H1 (cell line): ENCODE measurements around the gene MROH2A. TPM values are rescaled to one million over a fixed set of nuclear protein-coding genes. Genes with fewer than 3 reads are reported as not detected.

Experiments used
- CTCF ChIA-PET: fragments of 300-600 bp; sonication (Branson Sonifier 250); formaldehyde crosslinking; loops from one replicate; lab custom pipeline; 2021; ENCODE audit not compliant: partially characterized antibody; lab: Charles Lee
- POLR2A ChIA-PET: fragments of 300-600 bp; sonication (Branson Sonifier 250); formaldehyde crosslinking; loops from one replicate; lab custom pipeline; 2021; ENCODE audit warnings: inconsistent platforms; ENCODE audit not compliant: partially characterized antibody; lab: Charles Lee
- DNase-seq, 2 experiments: peaks; one replicate each; pipeline versions ENCODE4 v3.0.0 to v3.0.0-alpha.2; 2010 to 2022; ENCODE audit warnings: low spot score in 2 of 2, low read depth in 1 of 2, mixed read lengths in 1 of 2
- FAIRE-seq: peaks from 2 replicates; lab custom pipeline; 2011; peaks lifted over from hg19 to GRCh38; lab: Jason Lieb, UNC
- H2AFZ ChIP-seq: 2 replicates; pipeline ENCODE4 v1.8.1; 2012; ENCODE audit warnings: low read length, inconsistent platforms
- H2AK5ac ChIP-seq: 2 replicates; pipeline ENCODE4 v1.6.1; 2013; ENCODE audit warnings: low read depth, low read length
- H2BK120ac ChIP-seq: replicated peaks from 2 replicates; pipeline ENCODE3; 2013; ENCODE audit warnings: low read depth, low read length, inconsistent platforms
- H2BK12ac ChIP-seq: 2 replicates; pipeline ENCODE4 v1.6.1; 2013; ENCODE audit warnings: low read depth, low read length
- H2BK15ac ChIP-seq: 2 replicates; pipeline ENCODE4 v1.6.1; 2013; ENCODE audit warnings: low read length
- H2BK20ac ChIP-seq: 2 replicates; pipeline ENCODE4 v1.6.1; 2013; ENCODE audit warnings: low read length
- H2BK5ac ChIP-seq: 2 replicates; pipeline ENCODE4 v1.6.1; 2013; ENCODE audit warnings: low read depth, low read length
- H3K14ac ChIP-seq: 2 replicates; pipeline ENCODE4 v1.6.1; 2013; ENCODE audit warnings: inconsistent platforms; ENCODE audit not compliant: insufficient read length
- H3K18ac ChIP-seq: 2 replicates; pipeline ENCODE4 v1.6.1; 2013; ENCODE audit warnings: low read length; ENCODE audit errors: extremely low read depth
- H3K23ac ChIP-seq: 2 replicates; pipeline ENCODE4 v1.6.1; 2013; ENCODE audit warnings: inconsistent platforms; ENCODE audit not compliant: insufficient read length
- H3K23me2 ChIP-seq: 2 replicates; pipeline ENCODE4 v1.6.1; 2013; ENCODE audit warnings: low read depth, low read length
- H3K27ac ChIP-seq: 2 replicates; pipeline ENCODE4 v1.6.1; 2011; ENCODE audit warnings: low read depth, low read length, inconsistent platforms
- H3K27me3 ChIP-seq, 4 experiments: replicated peaks in 1 of 4; 1 replicate in 1 of 4; 2 replicates in 3 of 4; pipeline versions ENCODE4 v1.6.1 to v1.8.1; 2011 to 2013; ENCODE audit warnings: low read length in 3 of 4, mild to moderate bottlenecking in 3 of 4, inconsistent platforms in 2 of 4, mixed read lengths in 2 of 4, moderate library complexity in 1 of 4; ENCODE audit not compliant: control insufficient read depth in 3 of 4, insufficient read depth in 3 of 4; ENCODE audit errors: extremely low read depth in 1 of 4
- H3K36me3 ChIP-seq, 4 experiments: 2 replicates each; pipeline versions ENCODE4 v1.6.1 to v1.8.1; 2011 to 2013; ENCODE audit warnings: mild to moderate bottlenecking in 4 of 4, low read length in 3 of 4, moderate library complexity in 2 of 4, control low read depth in 1 of 4, inconsistent platforms in 1 of 4; ENCODE audit not compliant: insufficient read depth in 4 of 4, control insufficient read depth in 2 of 4
- H3K4ac ChIP-seq: replicated peaks from 2 replicates; pipeline ENCODE3; 2013; ENCODE audit warnings: low read length, low read depth, mixed read lengths, inconsistent platforms; ENCODE audit not compliant: insufficient read length
- H3K4me1 ChIP-seq, 4 experiments: replicated peaks in 1 of 4; 1 replicate in 1 of 4; 2 replicates in 3 of 4; pipeline versions ENCODE4 v1.6.1 to v1.8.1; 2011 to 2013; ENCODE audit warnings: low read length in 3 of 4, inconsistent platforms in 2 of 4, mixed read lengths in 1 of 4; ENCODE audit not compliant: insufficient read depth in 4 of 4, control insufficient read depth in 3 of 4
- H3K4me2 ChIP-seq, 2 experiments: 2 replicates each; pipeline versions ENCODE4 v1.6.1 to v1.8.1; 2011 to 2013; ENCODE audit warnings: low read depth in 2 of 2, low read length in 2 of 2, control low read depth in 1 of 2, inconsistent platforms in 1 of 2, mild to moderate bottlenecking in 1 of 2; ENCODE audit not compliant: insufficient read depth in 1 of 2
- H3K4me3 ChIP-seq, 4 experiments: fragments of 200-600, 300-600 bp in 1 of 4; sonication (generic), shearing (Covaris generic), sonication (Bioruptor Twin) in 1 of 4; 2 replicates each; pipeline versions ENCODE4 v1.5.1 to v1.8.1; 2011 to 2016; ENCODE audit warnings: low read length in 4 of 4, low read depth in 3 of 4, control low read depth in 2 of 4, inconsistent platforms in 2 of 4, mild to moderate bottlenecking in 2 of 4, mixed read lengths in 1 of 4, moderate library complexity in 1 of 4; ENCODE audit not compliant: insufficient read depth in 2 of 4; ENCODE audit errors: extremely low read depth in 1 of 4
- H3K56ac ChIP-seq: replicated peaks from 2 replicates; pipeline ENCODE3; 2013; ENCODE audit warnings: low read depth, mild to moderate bottlenecking, mixed read lengths, low read length, inconsistent platforms; ENCODE audit not compliant: insufficient read length
- H3K79me1 ChIP-seq: 2 replicates; pipeline ENCODE4 v1.6.1; 2013; ENCODE audit warnings: low read depth, low read length, control low read depth
- H3K79me2 ChIP-seq, 2 experiments: 2 replicates each; pipeline versions ENCODE4 v1.6.1 to v1.8.1; 2012 to 2013; ENCODE audit warnings: low read length in 2 of 2, mild to moderate bottlenecking in 2 of 2, inconsistent platforms in 1 of 2; ENCODE audit not compliant: insufficient read depth in 2 of 2, control insufficient read depth in 1 of 2
- H3K9ac ChIP-seq, 4 experiments: replicated peaks in 1 of 4; 1 replicate in 1 of 4; 2 replicates in 3 of 4; pipeline versions ENCODE4 v1.6.1 to v1.8.1; 2011 to 2013; ENCODE audit warnings: low read depth in 3 of 4, low read length in 3 of 4, control low read depth in 2 of 4, mild to moderate bottlenecking in 2 of 4, moderate library complexity in 2 of 4, inconsistent platforms in 1 of 4; ENCODE audit errors: extremely low read depth in 1 of 4
- H3K9me3 ChIP-seq, 2 experiments: 2 replicates each; pipeline versions ENCODE4 v1.6.1 to v1.8.1; 2012 to 2013; ENCODE audit warnings: mild to moderate bottlenecking in 2 of 2, moderate library complexity in 2 of 2, control low read depth in 1 of 2, inconsistent platforms in 1 of 2, low read depth in 1 of 2, low read length in 1 of 2, mixed read lengths in 1 of 2; ENCODE audit not compliant: insufficient read depth in 2 of 2
- H4K20me1 ChIP-seq, 2 experiments: replicated peaks in 1 of 2; 2 replicates each; pipeline versions ENCODE3 to v1.8.1; 2011 to 2013; ENCODE audit warnings: inconsistent platforms in 2 of 2, low read length in 2 of 2, mild to moderate bottlenecking in 1 of 2; ENCODE audit not compliant: insufficient read depth in 2 of 2, control insufficient read depth in 1 of 2
- H4K5ac ChIP-seq: 2 replicates; pipeline ENCODE4 v1.6.1; 2013; ENCODE audit warnings: low read length, low read depth, mixed read lengths, inconsistent platforms; ENCODE audit not compliant: insufficient read length
- H4K8ac ChIP-seq: 2 replicates; pipeline ENCODE4 v1.8.0; 2013; ENCODE audit warnings: mild to moderate bottlenecking, moderate library complexity, low read length, inconsistent platforms; ENCODE audit not compliant: insufficient read depth; ENCODE audit errors: extremely low read depth
- H4K91ac ChIP-seq: replicated peaks from 2 replicates; pipeline ENCODE3; 2013; ENCODE audit warnings: low read length, mixed read lengths, inconsistent platforms; ENCODE audit not compliant: insufficient read length
- RAD21 ChIP-seq, 2 experiments: IDR thresholded peaks in 1 of 2; conservative IDR thresholded peaks in 1 of 2; 2 replicates each; pipeline ENCODE4 v1.6.1; 2011; ENCODE audit warnings: low read depth in 2 of 2, low read length in 2 of 2, improper control_type of control experiment in 1 of 2, inconsistent platforms in 1 of 2, mild to moderate bottlenecking in 1 of 2, moderate library complexity in 1 of 2
- RBBP5 ChIP-seq: IDR thresholded peaks from 2 replicates; pipeline ENCODE4 v1.7.1; 2012; ENCODE audit warnings: low read depth, mild to moderate bottlenecking, inconsistent platforms, low read length, moderate library complexity, borderline replicate concordance
- WGBS, 2 experiments: shearing (Covaris generic) in 1 of 2; methylation state at CpG; one replicate each; pipeline versions ENCODE4 v1.1.6 to v1.1.7; 2013 to 2015; ENCODE audit warnings: low lambda C conversion rate in 2 of 2, mixed read lengths in 2 of 2, inconsistent platforms in 1 of 2, low coverage in 1 of 2, missing lambda C conversion rate in 1 of 2; ENCODE audit not compliant: insufficient replicate concordance in 2 of 2, insufficient coverage in 1 of 2, insufficient read length in 1 of 2; ENCODE audit errors: extremely low coverage in 1 of 2, missing lambda C conversion rate in 1 of 2; 5-methylcytosine and 5-hydroxymethylcytosine counted together
- polyA plus RNA-seq, 7 experiments: library from polyadenylated mRNA; depleted of rRNA in 3 of 7; stranded (reverse) in 5 of 7; unstranded in 2 of 7; fragments of >200 nt in 5 of 7; fragments of 200-250 nt in 2 of 7; gene quantifications; 1 replicate in 5 of 7; 2 replicates in 1 of 7; 4 replicates in 1 of 7; pipeline versions ENCODE4 v1.2.1 to v1.2.3, GENCODE V29; 2011 to 2013; ENCODE audit warnings: missing spikeins in 2 of 7, mixed read lengths in 2 of 7
- total RNA-seq: library from RNA; stranded (reverse); fragmentation: NEBNext Ultra II Directional; extraction: Animal tissue kit (Norgen Biotek cat#: 25700); gene quantifications from 2 replicates; pipeline ENCODE4 v1.2.1, GENCODE V29; 2021
- TF ChIP-seq, protein P1 (sequence below), 3 experiments: IDR thresholded peaks; 1 replicate in 2 of 3; 2 replicates in 1 of 3; pipeline versions ENCODE4 v1.5.1 to v1.6.1; 2011; ENCODE audit warnings: low read length in 3 of 3, mild to moderate bottlenecking in 3 of 3, inconsistent platforms in 2 of 3, low read depth in 1 of 3, moderate library complexity in 1 of 3; ENCODE audit not compliant: insufficient read depth in 1 of 3; ENCODE audit errors: control extremely low read depth in 1 of 3

The MROH2A gene
- total and polyA plus RNA-seq, 2 of the 8 experiments (the other 6 are each of a cell fraction or from before 2014, with no cell fraction given): not detected

DNA sequence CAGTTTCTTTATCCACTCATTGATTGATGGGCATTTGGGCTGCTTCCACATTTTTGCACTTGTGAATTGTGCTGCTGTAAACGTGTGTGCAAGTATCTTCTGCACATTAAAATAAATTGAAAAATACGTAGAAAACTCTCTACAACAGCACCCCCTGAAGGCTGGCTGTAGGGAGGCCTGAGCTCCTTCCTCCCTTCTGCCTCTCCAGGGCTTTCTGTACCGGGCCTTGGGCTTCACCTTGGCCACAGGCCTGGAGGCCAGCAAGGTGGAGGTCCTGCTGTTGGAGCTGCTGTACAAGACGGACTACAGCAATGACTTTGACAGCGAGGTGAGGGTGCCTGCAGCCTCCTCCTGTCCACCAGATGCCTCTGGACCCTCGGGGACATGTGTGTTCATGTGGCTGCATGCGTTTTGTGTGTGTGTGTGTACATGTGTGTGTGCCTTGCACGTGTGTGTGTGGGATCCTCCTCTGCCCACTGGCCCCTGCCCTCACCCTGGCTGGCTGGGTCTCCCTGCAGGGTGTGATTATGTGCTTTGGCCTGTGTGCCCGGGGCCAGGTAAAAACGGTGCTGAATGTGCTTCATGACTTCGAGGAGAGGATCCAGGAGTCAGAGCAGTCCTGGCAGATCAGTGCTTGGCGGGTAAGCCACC, 29.2 kb downstream of the MROH2A start:
- H4K5ac ChIP-seq: no peak overlapping the region
- ChIA-PET CTCF (no interaction called here), POLR2A (no interaction called here)
- no peak overlapping the region for H2BK5ac ChIP-seq
- no peaks in the 10 kb centered on the region for H4K20me1 ChIP-seq
- no peak overlapping the region; the same call in 1 of the 2 replicates for H2BK15ac ChIP-seq
- no peak overlapping the region for H2BK20ac ChIP-seq
- H3K4ac ChIP-seq: no peak overlapping the region
- TF ChIP-seq, protein P1, sequence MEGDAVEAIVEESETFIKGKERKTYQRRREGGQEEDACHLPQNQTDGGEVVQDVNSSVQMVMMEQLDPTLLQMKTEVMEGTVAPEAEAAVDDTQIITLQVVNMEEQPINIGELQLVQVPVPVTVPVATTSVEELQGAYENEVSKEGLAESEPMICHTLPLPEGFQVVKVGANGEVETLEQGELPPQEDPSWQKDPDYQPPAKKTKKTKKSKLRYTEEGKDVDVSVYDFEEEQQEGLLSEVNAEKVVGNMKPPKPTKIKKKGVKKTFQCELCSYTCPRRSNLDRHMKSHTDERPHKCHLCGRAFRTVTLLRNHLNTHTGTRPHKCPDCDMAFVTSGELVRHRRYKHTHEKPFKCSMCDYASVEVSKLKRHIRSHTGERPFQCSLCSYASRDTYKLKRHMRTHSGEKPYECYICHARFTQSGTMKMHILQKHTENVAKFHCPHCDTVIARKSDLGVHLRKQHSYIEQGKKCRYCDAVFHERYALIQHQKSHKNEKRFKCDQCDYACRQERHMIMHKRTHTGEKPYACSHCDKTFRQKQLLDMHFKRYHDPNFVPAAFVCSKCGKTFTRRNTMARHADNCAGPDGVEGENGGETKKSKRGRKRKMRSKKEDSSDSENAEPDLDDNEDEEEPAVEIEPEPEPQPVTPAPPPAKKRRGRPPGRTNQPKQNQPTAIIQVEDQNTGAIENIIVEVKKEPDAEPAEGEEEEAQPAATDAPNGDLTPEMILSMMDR (IDR thresholded peaks at IDR 0.05; ENCODE audit: control extremely low read depth in 1 of 3, insufficient read depth in 1 of 3, low read depth in 1 of 3, low read length in 3 of 3): peak in 1 of 3 experiments; percentile 14; a peak in 2 of 4 replicates
- TF ChIP-seq RBBP5 (no peak), RAD21 (IDR thresholded peaks at IDR 0.05 in 1 of 2, conservative IDR thresholded peaks at IDR 0.05 in 1 of 2; ENCODE audit: low read depth in 2 of 2, low read length in 2 of 2) (peak in 1 of 2 experiments; percentile 27; a peak in 2 of 4 replicates)
- H4K91ac ChIP-seq: no peak overlapping the region
- H4K8ac ChIP-seq: no peak overlapping the region
- no peaks in the 10 kb centered on the region for H3K27me3 ChIP-seq
- peaks cover 0 to 4% of the 10 kb centered on the region in 2 experiments; a peak in 2 of 4 replicates for H3K9me3 ChIP-seq
- no peak overlapping the region for H3K9ac ChIP-seq
- H3K79me2 ChIP-seq: no peaks in the 10 kb centered on the region
- H3K23ac ChIP-seq: no peak overlapping the region
- 83% methylated on average over 12 of the region's 12 CpGs; no CpG with 5 or more reads in 1 of the 2 experiments for WGBS, 2 experiments
- no peak overlapping the region for H3K27ac ChIP-seq
- H2AFZ ChIP-seq: no peak overlapping the region
- H2BK120ac ChIP-seq: no peak overlapping the region
- DNase-seq (peak in 1 of 2 experiments; percentile 29), FAIRE-seq (no peak)
- no peaks in the 10 kb centered on the region for H3K36me3 ChIP-seq
- 0 out of 2 replicates have a peak overlapping the region, but pooled peaks have one; percentile 82 for H2AK5ac ChIP-seq
- no peak overlapping the region for H3K4me3 ChIP-seq
- H3K18ac ChIP-seq: no peak overlapping the region
- H3K23me2 ChIP-seq: no peaks in the 10 kb centered on the region
- H2BK12ac ChIP-seq: no peak overlapping the region
- no peaks in the 10 kb centered on the region for H3K4me1 ChIP-seq
- H3K4me2 ChIP-seq: no peak overlapping the region
- no peak overlapping the region for H3K14ac ChIP-seq
- H3K56ac ChIP-seq: no peak overlapping the region
- H3K79me1 ChIP-seq: no peaks in the 10 kb centered on the region
